H1 (cell line): ENCODE data around the gene ENO4. TPM values are rescaled to one million over a fixed set of nuclear protein-coding genes. Genes with fewer than 3 reads are reported as not detected.

Source experiments
- CREB1 ChIP-seq: IDR thresholded peaks from 2 replicates; pipeline ENCODE4 v1.6.1; 2012; ENCODE audit warnings: inconsistent platforms
- EP300 ChIP-seq, 2 experiments: IDR thresholded peaks; 1 replicate in 1 of 2; 2 replicates in 1 of 2; pipeline ENCODE4 v1.6.1; 2011 to 2012; ENCODE audit warnings: low read depth in 2 of 2, low read length in 2 of 2, mild to moderate bottlenecking in 2 of 2, borderline replicate concordance in 1 of 2, inconsistent platforms in 1 of 2, moderate library complexity in 1 of 2
- PHF8 ChIP-seq: fragments of 200-600 bp; sonication (generic); conservative IDR thresholded peaks from 2 replicates; pipeline ENCODE4 v1.7.1; 2012; ENCODE audit warnings: low read depth, mild to moderate bottlenecking, inconsistent platforms, low read length, moderate library complexity
- RNF2 ChIP-seq: fragments of 200-900, 300-1000 bp; sonication (generic); IDR thresholded peaks from 2 replicates; pipeline ENCODE4 v1.7.1; 2016; ENCODE audit warnings: borderline replicate concordance, low read depth, mild to moderate bottlenecking, antibody characterized with exemption, low read length; ENCODE audit not compliant: poor library complexity, severe bottlenecking; ENCODE audit errors: missing control alignments
- RXRA ChIP-seq: IDR thresholded peaks from 2 replicates; pipeline ENCODE4 v1.6.1; 2011; ENCODE audit warnings: low read depth, mild to moderate bottlenecking, low read length, moderate library complexity; ENCODE audit not compliant: insufficient read depth
- polyA plus RNA-seq, 7 experiments: library from polyadenylated mRNA; depleted of rRNA in 3 of 7; stranded (reverse) in 5 of 7; unstranded in 2 of 7; fragments of >200 nt in 5 of 7; fragments of 200-250 nt in 2 of 7; gene quantifications; 1 replicate in 5 of 7; 2 replicates in 1 of 7; 4 replicates in 1 of 7; pipeline versions ENCODE4 v1.2.1 to v1.2.3, GENCODE V29; 2011 to 2013; ENCODE audit warnings: missing spikeins in 2 of 7, mixed read lengths in 2 of 7
- total RNA-seq: library from RNA; stranded (reverse); fragmentation: NEBNext Ultra II Directional; extraction: Animal tissue kit (Norgen Biotek cat#: 25700); gene quantifications from 2 replicates; pipeline ENCODE4 v1.2.1, GENCODE V29; 2021

The ENO4 gene
- total and polyA plus RNA-seq, 2 of the 8 experiments (the other 6 are each of a cell fraction or from before 2014, with no cell fraction given) = 0.77 TPM; not detected in 1

DNA sequence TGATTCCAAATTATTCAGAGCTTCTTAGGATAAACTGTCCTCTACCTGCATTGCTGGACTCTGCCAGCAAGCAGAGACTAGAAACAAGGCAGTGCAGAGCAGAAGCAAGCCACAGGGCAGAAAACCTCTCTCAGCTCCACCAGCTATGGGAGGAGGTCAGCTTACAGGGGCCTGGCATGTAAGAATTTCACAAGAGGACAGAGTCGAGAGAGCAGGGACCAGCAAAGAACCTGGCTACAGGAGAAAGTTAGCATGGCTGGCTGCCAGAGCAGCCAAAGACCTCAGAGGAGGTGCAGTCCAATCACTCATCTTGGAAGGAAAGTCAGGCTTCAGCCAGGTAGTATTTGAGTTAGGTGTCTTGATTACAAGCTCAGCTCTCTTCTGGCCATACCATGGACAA lies 62.9 kb downstream of the ENO4 start (continued):
- no peak for TF ChIP-seq EP300 (IDR thresholded peaks at IDR 0.05; ENCODE audit: borderline replicate concordance in 1 of 2, low read depth in 2 of 2, low read length in 2 of 2)
- no peak for TF ChIP-seq RNF2
- no peak for TF ChIP-seq RXRA
- TF ChIP-seq CREB1 = no peak
- no peak for TF ChIP-seq PHF8
